HL-60 (cell line): Measurements from ENCODE around the gene CEP112.

Experiments
- DNase-seq, 2 experiments: peaks; one replicate each; pipeline ENCODE4 v3.0.0-alpha.2; 2010 to 2020; ENCODE audit warnings: low read depth in 1 of 2, low spot score in 1 of 2
- H3K27ac ChIP-seq: fragments of 250-450 bp; sonication (Bioruptor Pico); replicated peaks from 2 replicates; pipeline ENCODE4 v1.5.1; 2020; ENCODE audit warnings: mild to moderate bottlenecking, moderate library complexity
- H3K27me3 ChIP-seq: fragments of 250-450 bp; sonication (Bioruptor Pico); 2 replicates; pipeline ENCODE4 v1.5.1; 2021; ENCODE audit warnings: mild to moderate bottlenecking, moderate library complexity; ENCODE audit not compliant: insufficient read depth, poor library complexity, severe bottlenecking
- H3K4me3 ChIP-seq: replicated peaks from 2 replicates; pipeline ENCODE4 v1.5.1; 2011; ENCODE audit warnings: mild to moderate bottlenecking, control low read depth, low read length; ENCODE audit not compliant: insufficient read depth
- GABPA ChIP-seq: IDR thresholded peaks from 2 replicates; pipeline ENCODE4 v1.6.1; 2012; ENCODE audit warnings: low read depth
- POLR2AphosphoS5 ChIP-seq: IDR thresholded peaks from 2 replicates; pipeline ENCODE4 v1.6.1; 2012; ENCODE audit warnings: low read depth
- SPI1 ChIP-seq: IDR thresholded peaks from 2 replicates; pipeline ENCODE4 v1.6.1; 2012; ENCODE audit warnings: low read depth, mild to moderate bottlenecking, borderline replicate concordance
- TF ChIP-seq, protein P1 (sequence below): IDR thresholded peaks from one replicate; pipeline ENCODE4 v1.5.1; 2011; ENCODE audit warnings: low read length, control low read depth, inconsistent platforms; ENCODE audit not compliant: insufficient read depth
- TF ChIP-seq, protein P2 (sequence below): IDR thresholded peaks from 2 replicates; pipeline ENCODE4 v1.6.1; 2012; ENCODE audit warnings: low read depth; ENCODE audit not compliant: insufficient replicate concordance

CEP112 gene

DNA sequence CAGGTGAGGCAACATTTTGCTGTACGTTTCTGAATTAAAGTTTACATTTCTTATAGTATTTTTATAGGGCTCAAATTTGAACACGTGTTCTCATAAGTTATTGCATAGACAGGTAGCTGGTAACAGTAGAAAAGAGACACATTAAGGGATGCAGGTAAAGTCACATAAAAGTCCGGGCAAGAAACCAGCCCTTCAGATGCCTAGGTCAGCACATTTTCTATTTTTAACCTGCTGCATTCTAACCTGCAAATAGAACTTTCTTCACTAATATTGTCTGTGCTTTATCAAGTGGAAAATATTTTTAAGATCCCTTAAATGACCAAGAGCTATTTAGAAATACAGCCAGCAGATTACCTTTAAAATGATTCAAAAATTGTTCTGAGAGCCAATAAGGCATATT is 323.1 kb downstream of the CEP112 start:
- no peak overlapping the region for H3K4me3 ChIP-seq
- no peak for DNase-seq
- H3K27ac ChIP-seq: no peak overlapping the region
- no peaks in the 10 kb centered on the region for H3K27me3 ChIP-seq
- TF ChIP-seq SPI1: no peak
- TF ChIP-seq GABPA: no peak
- TF ChIP-seq, protein P1, sequence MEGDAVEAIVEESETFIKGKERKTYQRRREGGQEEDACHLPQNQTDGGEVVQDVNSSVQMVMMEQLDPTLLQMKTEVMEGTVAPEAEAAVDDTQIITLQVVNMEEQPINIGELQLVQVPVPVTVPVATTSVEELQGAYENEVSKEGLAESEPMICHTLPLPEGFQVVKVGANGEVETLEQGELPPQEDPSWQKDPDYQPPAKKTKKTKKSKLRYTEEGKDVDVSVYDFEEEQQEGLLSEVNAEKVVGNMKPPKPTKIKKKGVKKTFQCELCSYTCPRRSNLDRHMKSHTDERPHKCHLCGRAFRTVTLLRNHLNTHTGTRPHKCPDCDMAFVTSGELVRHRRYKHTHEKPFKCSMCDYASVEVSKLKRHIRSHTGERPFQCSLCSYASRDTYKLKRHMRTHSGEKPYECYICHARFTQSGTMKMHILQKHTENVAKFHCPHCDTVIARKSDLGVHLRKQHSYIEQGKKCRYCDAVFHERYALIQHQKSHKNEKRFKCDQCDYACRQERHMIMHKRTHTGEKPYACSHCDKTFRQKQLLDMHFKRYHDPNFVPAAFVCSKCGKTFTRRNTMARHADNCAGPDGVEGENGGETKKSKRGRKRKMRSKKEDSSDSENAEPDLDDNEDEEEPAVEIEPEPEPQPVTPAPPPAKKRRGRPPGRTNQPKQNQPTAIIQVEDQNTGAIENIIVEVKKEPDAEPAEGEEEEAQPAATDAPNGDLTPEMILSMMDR: no peak
- no peak for TF ChIP-seq POLR2AphosphoS5
- TF ChIP-seq, protein P2, sequence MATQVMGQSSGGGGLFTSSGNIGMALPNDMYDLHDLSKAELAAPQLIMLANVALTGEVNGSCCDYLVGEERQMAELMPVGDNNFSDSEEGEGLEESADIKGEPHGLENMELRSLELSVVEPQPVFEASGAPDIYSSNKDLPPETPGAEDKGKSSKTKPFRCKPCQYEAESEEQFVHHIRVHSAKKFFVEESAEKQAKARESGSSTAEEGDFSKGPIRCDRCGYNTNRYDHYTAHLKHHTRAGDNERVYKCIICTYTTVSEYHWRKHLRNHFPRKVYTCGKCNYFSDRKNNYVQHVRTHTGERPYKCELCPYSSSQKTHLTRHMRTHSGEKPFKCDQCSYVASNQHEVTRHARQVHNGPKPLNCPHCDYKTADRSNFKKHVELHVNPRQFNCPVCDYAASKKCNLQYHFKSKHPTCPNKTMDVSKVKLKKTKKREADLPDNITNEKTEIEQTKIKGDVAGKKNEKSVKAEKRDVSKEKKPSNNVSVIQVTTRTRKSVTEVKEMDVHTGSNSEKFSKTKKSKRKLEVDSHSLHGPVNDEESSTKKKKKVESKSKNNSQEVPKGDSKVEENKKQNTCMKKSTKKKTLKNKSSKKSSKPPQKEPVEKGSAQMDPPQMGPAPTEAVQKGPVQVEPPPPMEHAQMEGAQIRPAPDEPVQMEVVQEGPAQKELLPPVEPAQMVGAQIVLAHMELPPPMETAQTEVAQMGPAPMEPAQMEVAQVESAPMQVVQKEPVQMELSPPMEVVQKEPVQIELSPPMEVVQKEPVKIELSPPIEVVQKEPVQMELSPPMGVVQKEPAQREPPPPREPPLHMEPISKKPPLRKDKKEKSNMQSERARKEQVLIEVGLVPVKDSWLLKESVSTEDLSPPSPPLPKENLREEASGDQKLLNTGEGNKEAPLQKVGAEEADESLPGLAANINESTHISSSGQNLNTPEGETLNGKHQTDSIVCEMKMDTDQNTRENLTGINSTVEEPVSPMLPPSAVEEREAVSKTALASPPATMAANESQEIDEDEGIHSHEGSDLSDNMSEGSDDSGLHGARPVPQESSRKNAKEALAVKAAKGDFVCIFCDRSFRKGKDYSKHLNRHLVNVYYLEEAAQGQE: no peak

DNA sequence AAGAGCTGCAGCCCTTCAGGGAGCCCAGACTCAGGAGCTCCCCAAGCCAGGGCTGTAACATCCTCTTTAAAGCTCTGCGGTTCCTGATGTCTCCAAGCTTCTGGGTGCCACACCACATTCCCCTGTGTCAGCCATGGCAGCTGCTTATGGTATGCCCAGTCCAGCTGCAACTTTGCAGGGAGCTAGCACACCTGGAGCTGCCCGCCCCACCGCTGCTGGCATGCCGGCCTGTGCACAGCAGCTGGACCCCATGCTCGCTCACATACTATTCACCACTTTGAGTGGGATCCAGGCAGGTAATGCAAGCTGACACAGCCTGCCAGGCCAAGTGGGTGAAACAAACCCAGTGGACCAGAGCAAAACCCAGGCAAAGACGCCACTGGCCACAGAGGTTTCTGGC is 324.9 kb downstream of the CEP112 start:
- TF ChIP-seq SPI1: no peak
- TF ChIP-seq, protein P1: no peak
- no peak for TF ChIP-seq POLR2AphosphoS5
- no peak for TF ChIP-seq GABPA
- TF ChIP-seq, protein P2: no peak
- Histone ChIP-seq H3K4me3 (no peak overlapping the region), H3K27me3 (no peaks in the 10 kb centered on the region), H3K27ac (no peak overlapping the region)
- no peak for DNase-seq

DNA sequence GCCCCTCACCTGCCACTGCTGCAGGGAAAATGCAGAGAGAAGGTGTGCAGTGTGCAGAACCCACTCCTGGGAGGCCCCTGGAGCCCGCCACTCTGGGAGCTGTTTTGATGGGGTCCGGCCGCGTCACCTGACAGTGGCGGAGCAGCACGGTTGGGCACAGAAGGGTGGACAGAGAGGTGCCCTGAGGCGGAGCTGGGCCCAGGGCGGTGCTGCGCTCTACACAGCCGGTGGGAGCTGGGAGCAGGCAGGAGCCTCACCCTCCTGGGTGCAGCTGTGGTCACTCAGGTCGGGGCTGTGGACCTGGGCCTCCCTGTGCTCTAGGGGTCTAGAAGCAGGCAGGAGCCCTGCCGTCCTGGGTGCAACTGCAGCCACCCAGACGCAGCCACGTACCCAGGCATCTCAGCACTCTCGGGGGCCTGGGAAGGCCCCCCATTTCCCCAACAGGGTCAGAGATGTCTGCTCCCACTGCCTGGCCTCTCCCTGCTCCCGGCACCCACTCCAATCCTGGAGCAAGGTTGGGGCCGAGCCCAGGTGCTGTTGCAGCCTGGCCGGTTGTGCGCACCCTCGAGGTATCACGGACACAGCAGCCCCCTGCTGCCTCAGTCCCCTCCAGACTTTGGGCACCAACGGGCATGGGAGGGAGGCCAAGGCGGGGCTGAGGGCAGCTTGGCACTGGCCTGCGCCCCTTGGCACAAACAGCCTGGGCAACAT is 326.1 kb downstream of the CEP112 start:
- H3K27me3 ChIP-seq: no peaks in the 10 kb centered on the region
- TF ChIP-seq, protein P1: no peak
- no peak for TF ChIP-seq GABPA
- no peak for TF ChIP-seq POLR2AphosphoS5
- TF ChIP-seq, protein P2: no peak
- no peak for TF ChIP-seq SPI1
- DNase-seq: no peak
- no peak overlapping the region for H3K4me3 ChIP-seq
- H3K27ac ChIP-seq: no peak overlapping the region
